Naive thymus-derived CD4-positive, alpha-beta T cell (primary cell): Measurements from ENCODE around the gene AHI1. TPM values are rescaled to one million over a fixed set of nuclear protein-coding genes. Genes with fewer than 3 reads are reported as not detected.

Experiments used
- ATAC-seq: fragments of 150-1000 bp; cut with Tn5 transposase; 2 replicates; pipeline ENCODE4 v1.10.0; 2021; ENCODE audit warnings: mild to moderate bottlenecking, moderate library complexity
- CTCF ChIA-PET: fragments of 350-600 bp; sonication (Branson Sonifier 250); formaldehyde crosslinking; loops from one replicate; lab custom pipeline; 2021; ENCODE audit warnings: antibody characterized with exemption; lab: Charles Lee
- POLR2A ChIA-PET: fragments of 350-600 bp; sonication (Branson Sonifier 250); formaldehyde crosslinking; loops from one replicate; lab custom pipeline; 2021; ENCODE audit warnings: antibody characterized with exemption, inconsistent platforms; lab: Charles Lee
- DNase-seq, 9 donors: peaks; one replicate each; pipeline versions ENCODE4 v3.0.0 to v3.0.0-alpha.2; 2020 to 2022; ENCODE audit warnings: mixed read lengths in 1 of 9
- H3K27ac ChIP-seq: one replicate; pipeline ENCODE4 v1.7.0; 2013; ENCODE audit warnings: mild to moderate bottlenecking, low read depth, low read length, moderate library complexity
- H3K27me3 ChIP-seq, 2 donors: one replicate each; pipeline ENCODE4 v1.7.0; 2013; ENCODE audit warnings: low read length in 2 of 2, mild to moderate bottlenecking in 2 of 2, moderate library complexity in 2 of 2; ENCODE audit not compliant: control insufficient read depth in 2 of 2, insufficient read depth in 2 of 2
- H3K36me3 ChIP-seq, 3 experiments: 1 replicate in 2 of 3; 2 replicates in 1 of 3; pipeline ENCODE4 v1.7.0; 2013; ENCODE audit warnings: low read length in 3 of 3, mild to moderate bottlenecking in 3 of 3, moderate library complexity in 1 of 3; ENCODE audit not compliant: insufficient read depth in 3 of 3, control insufficient read depth in 2 of 3
- H3K4me1 ChIP-seq, 2 donors: one replicate each; pipeline ENCODE4 v1.7.0; 2013; ENCODE audit warnings: low read length in 2 of 2, mild to moderate bottlenecking in 2 of 2, moderate library complexity in 1 of 2; ENCODE audit not compliant: control insufficient read depth in 2 of 2, insufficient read depth in 2 of 2
- H3K4me3 ChIP-seq: 2 replicates; pipeline ENCODE4 v1.7.0; 2013; ENCODE audit warnings: mild to moderate bottlenecking, low read length
- H3K9me3 ChIP-seq, 3 experiments: 1 replicate in 2 of 3; 2 replicates in 1 of 3; pipeline ENCODE4 v1.7.0; 2013; ENCODE audit warnings: low read length in 3 of 3; ENCODE audit not compliant: control insufficient read depth in 2 of 3
- H3K27ac Mint-ChIP-seq, 9 donors: one replicate each; pipeline ENCODE4 v1.8.0; 2020 to 2022; ENCODE audit warnings: mixed read lengths in 9 of 9, mild to moderate bottlenecking in 8 of 9, moderate library complexity in 5 of 9, inconsistent platforms in 2 of 9
- H3K27me3 Mint-ChIP-seq, 5 donors: one replicate each; pipeline ENCODE4 v1.8.0; 2021 to 2022; ENCODE audit warnings: mixed read lengths in 5 of 5, mild to moderate bottlenecking in 1 of 5
- H3K36me3 Mint-ChIP-seq, 5 donors: one replicate each; pipeline ENCODE4 v1.8.0; 2020 to 2022; ENCODE audit warnings: mixed read lengths in 5 of 5, mild to moderate bottlenecking in 3 of 5, inconsistent platforms in 1 of 5
- H3K4me1 Mint-ChIP-seq, 7 donors: one replicate each; pipeline ENCODE4 v1.8.0; 2020 to 2022; ENCODE audit warnings: mixed read lengths in 7 of 7, mild to moderate bottlenecking in 3 of 7, inconsistent platforms in 1 of 7
- H3K4me3 Mint-ChIP-seq, 10 donors: one replicate each; pipeline ENCODE4 v1.8.0; 2020 to 2022; ENCODE audit warnings: mild to moderate bottlenecking in 10 of 10, mixed read lengths in 10 of 10, moderate library complexity in 6 of 10, inconsistent platforms in 2 of 10
- H3K9me3 Mint-ChIP-seq, 11 donors: one replicate each; pipeline ENCODE4 v1.8.0; 2020 to 2022; ENCODE audit warnings: mixed read lengths in 11 of 11, mild to moderate bottlenecking in 4 of 11, inconsistent platforms in 1 of 11, moderate library complexity in 1 of 11
- intact Hi-C, 2 donors: fragments of 100-400 bp; cut with micrococcal nuclease; formaldehyde crosslinking; loops; one replicate each; pipeline ENCODE4 v1.15.1; 2023
- polyA plus RNA-seq, 2 donors: library from polyadenylated mRNA; unstranded; fragments of 300-500 nt; fragmentation: Illumina TruSeq; gene quantifications; one replicate each; pipeline ENCODE4 v1.2.3, GENCODE V29; 2021
- total RNA-seq, 6 experiments: library from RNA in 5 of 6; stranded (reverse) in 5 of 6; gene quantifications; 1 replicate in 5 of 6; 2 replicates in 1 of 6; pipeline ENCODE4 v1.2.3 and lab custom pipeline; 2021 to 2026

AHI1 gene
- total and polyA plus RNA-seq, 7 experiments from 2014 or later = 1.9 to 31.3 (median 13.3) TPM

DNA sequence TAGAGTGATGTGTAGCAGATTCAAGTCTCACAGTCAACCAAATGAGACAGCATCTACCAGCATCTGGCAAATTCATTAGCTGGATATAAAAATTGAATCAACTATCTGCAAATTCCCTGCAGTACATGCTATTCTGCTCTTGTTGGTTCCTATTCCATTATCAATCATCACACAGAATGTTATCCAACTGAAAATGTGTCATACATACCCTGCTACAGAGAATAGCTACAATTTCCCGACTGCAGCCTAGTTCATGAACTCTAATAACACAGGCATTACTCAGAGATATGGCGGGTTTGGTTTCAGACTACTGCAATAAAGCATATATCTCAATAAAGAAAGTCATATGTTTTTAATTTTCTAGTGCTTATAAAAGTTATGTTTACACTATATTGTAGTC lies 78.4 kb downstream of the AHI1 start:
- POLR2A ChIA-PET = no interaction called here
- no peak overlapping the region for H3K4me3 ChIP-seq
- ATAC-seq = no peak
- H3K27me3 ChIP-seq = no peaks in the 10 kb centered on the region
- intact Hi-C loops = no loop called here
- no peak overlapping the region for H3K27ac ChIP-seq
- no peaks in the 10 kb centered on the region for H3K9me3 ChIP-seq
- H3K36me3 ChIP-seq = no peaks in the 10 kb centered on the region
- Mint-ChIP-seq H3K27ac (no peak overlapping the region), H3K4me3 (no peak overlapping the region), H3K9me3 (no peaks in the 10 kb centered on the region), H3K4me1 (peaks cover 0 to 5% (median 0%) of the 10 kb centered on the region in 7 donors), H3K36me3 (peaks cover 0 to 17% (median 0%) of the 10 kb centered on the region in 5 donors), H3K27me3 (no peaks in the 10 kb centered on the region)
- H3K4me1 ChIP-seq = no peaks in the 10 kb centered on the region
- CTCF ChIA-PET = interaction anchor here (1.0 kb wide), 1 partner anchor 20 kb away, joined by 3 read pairs; no protein-coding TSS in a partner anchor
- DNase-seq = no peak

- Mint-ChIP-seq H3K27me3 (no peaks in the 10 kb centered on the region), H3K9me3 (no peaks in the 10 kb centered on the region), H3K4me3 (no peak overlapping the region), H3K36me3 (peaks cover 0 to 17% (median 0%) of the 10 kb centered on the region in 5 donors), H3K4me1 (peaks cover 0 to 4% (median 0%) of the 10 kb centered on the region in 7 donors), H3K27ac (no peak overlapping the region)
- Histone ChIP-seq H3K27ac (no peak overlapping the region), H3K27me3 (no peaks in the 10 kb centered on the region), H3K9me3 (no peaks in the 10 kb centered on the region), H3K4me3 (no peak overlapping the region), H3K36me3 (no peaks in the 10 kb centered on the region), H3K4me1 (no peaks in the 10 kb centered on the region)
- CTCF ChIA-PET = interaction anchor here (0.5 to 1.0 kb wide), 2 partner anchors 21 to 671 kb away, joined by 3 read pairs; no protein-coding TSS in a partner anchor
- ATAC-seq (no peak), DNase-seq (no peak)
- intact Hi-C loops = no loop called here
- POLR2A ChIA-PET = no interaction called here
These were observed 79.3 kb downstream of the AHI1 start for GRCh38 chr6:135418040-135418760.

- intact Hi-C loops = no loop called here
- Mint-ChIP-seq H3K27me3 (no peaks in the 10 kb centered on the region), H3K4me1 (peaks cover 0 to 7% (median 0%) of the 10 kb centered on the region in 7 donors), H3K27ac (no peak overlapping the region), H3K9me3 (no peaks in the 10 kb centered on the region), H3K36me3 (peaks cover 0 to 14% (median 0%) of the 10 kb centered on the region in 5 donors), H3K4me3 (no peak overlapping the region)
- ATAC-seq = no peak
- ChIA-PET CTCF (no interaction called here), POLR2A (interaction anchor here (0.6 kb wide), 1 partner anchor 370 kb away, joined by 3 read pairs; no protein-coding TSS in a partner anchor)
- Histone ChIP-seq H3K4me1 (no peaks in the 10 kb centered on the region), H3K9me3 (no peaks in the 10 kb centered on the region), H3K27me3 (no peaks in the 10 kb centered on the region), H3K36me3 (no peaks in the 10 kb centered on the region), H3K4me3 (no peak overlapping the region), H3K27ac (no peak overlapping the region)
- no peak for DNase-seq
These were observed 84.8 kb downstream of the AHI1 start for GRCh38 chr6:135412761-135413160.

DNA sequence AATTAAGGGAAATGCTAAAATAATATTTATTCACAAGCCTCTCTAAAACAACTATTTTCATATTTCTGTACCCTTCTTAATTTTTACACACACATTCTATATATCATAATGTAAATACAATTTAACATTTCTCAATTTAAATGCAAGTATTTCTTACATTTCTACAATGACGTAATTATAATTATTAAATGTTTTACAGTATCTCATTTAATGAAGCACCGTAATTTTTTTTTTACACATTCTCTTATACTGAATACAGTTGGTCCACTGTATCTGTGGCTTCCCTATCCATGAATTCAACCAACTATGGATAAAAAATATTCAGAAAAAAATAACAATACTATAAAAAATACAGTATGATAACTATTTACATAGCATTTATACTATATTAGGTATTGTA lies 85.7 kb downstream of the AHI1 start:
- Mint-ChIP-seq H3K9me3 (no peaks in the 10 kb centered on the region), H3K4me1 (peaks cover 0 to 7% (median 0%) of the 10 kb centered on the region in 7 donors), H3K4me3 (no peak overlapping the region), H3K27ac (no peak overlapping the region), H3K36me3 (peaks cover 0 to 14% (median 0%) of the 10 kb centered on the region in 5 donors), H3K27me3 (no peaks in the 10 kb centered on the region)
- ChIA-PET CTCF (no interaction called here), POLR2A (no interaction called here)
- DNase-seq (no peak), ATAC-seq (no peak)
- Histone ChIP-seq H3K27me3 (no peaks in the 10 kb centered on the region), H3K4me3 (no peak overlapping the region), H3K4me1 (no peaks in the 10 kb centered on the region), H3K36me3 (no peaks in the 10 kb centered on the region), H3K9me3 (no peaks in the 10 kb centered on the region), H3K27ac (no peak overlapping the region)
- intact Hi-C loops = no loop called here

DNA sequence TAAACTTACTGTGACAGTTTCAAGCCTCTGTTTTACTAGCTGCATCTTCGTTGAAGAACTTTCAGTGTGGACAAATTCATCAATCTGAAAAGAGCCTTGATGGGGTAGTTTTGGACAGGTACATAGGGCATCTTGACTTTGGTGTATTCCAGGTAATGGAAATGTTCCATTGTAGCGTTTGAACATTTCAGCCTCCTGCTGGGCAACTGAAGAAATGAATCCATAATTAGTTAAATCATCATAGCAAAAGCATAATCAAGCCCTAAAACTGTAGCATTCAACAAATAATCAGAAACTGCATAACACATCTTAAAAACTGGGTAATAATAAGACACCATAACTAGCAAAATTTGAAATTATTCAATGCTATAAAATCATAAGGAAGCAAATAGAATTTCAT lies 86.2 kb downstream of the AHI1 start:
- intact Hi-C loops = no loop called here
- H3K27me3 ChIP-seq = no peaks in the 10 kb centered on the region
- CTCF ChIA-PET = no interaction called here
- POLR2A ChIA-PET = no interaction called here
- no peak overlapping the region for H3K27ac ChIP-seq
- H3K36me3 ChIP-seq = no peaks in the 10 kb centered on the region
- no peaks in the 10 kb centered on the region for H3K4me1 ChIP-seq
- H3K4me1 Mint-ChIP-seq = peaks cover 0 to 7% (median 0%) of the 10 kb centered on the region in 7 donors
- no peaks in the 10 kb centered on the region for H3K9me3 Mint-ChIP-seq
- H3K4me3 ChIP-seq = no peak overlapping the region
- H3K4me3 Mint-ChIP-seq = no peak overlapping the region
- no peak overlapping the region for H3K27ac Mint-ChIP-seq
- no peaks in the 10 kb centered on the region for H3K9me3 ChIP-seq
- peaks cover 0 to 14% (median 0%) of the 10 kb centered on the region in 5 donors for H3K36me3 Mint-ChIP-seq
- no peak for ATAC-seq
- no peak for DNase-seq
- H3K27me3 Mint-ChIP-seq = no peaks in the 10 kb centered on the region

DNA sequence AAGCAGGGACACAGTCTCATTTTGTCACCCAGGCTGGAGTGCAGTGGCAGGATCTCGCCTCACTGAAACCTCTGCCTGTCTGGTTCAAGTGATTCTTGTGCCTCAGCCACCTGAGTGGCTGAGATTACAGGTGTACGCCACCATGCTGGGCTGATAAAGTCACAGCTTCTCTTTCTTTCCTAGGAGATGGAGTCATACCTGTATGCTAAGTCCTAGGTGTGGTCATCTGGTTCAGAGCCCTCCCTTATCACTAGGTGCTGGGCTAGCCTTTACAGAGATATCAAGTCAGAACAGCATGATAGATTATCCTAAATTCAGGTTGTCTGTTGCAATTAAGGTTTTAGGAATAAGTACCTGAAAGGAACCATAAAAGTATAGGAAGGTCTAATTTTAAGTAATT lies 86.7 kb downstream of the AHI1 start:
- peaks cover 0 to 7% (median 0%) of the 10 kb centered on the region in 7 donors for H3K4me1 Mint-ChIP-seq
- peaks cover 0 to 14% (median 0%) of the 10 kb centered on the region in 5 donors for H3K36me3 Mint-ChIP-seq
- no peak overlapping the region for H3K4me3 Mint-ChIP-seq
- Histone ChIP-seq H3K4me3 (no peak overlapping the region), H3K9me3 (no peaks in the 10 kb centered on the region), H3K27me3 (no peaks in the 10 kb centered on the region), H3K36me3 (no peaks in the 10 kb centered on the region), H3K4me1 (no peaks in the 10 kb centered on the region), H3K27ac (no peak overlapping the region)
- no peak overlapping the region for H3K27ac Mint-ChIP-seq
- no peaks in the 10 kb centered on the region for H3K27me3 Mint-ChIP-seq
- no peaks in the 10 kb centered on the region for H3K9me3 Mint-ChIP-seq
- intact Hi-C loops = no loop called here
- CTCF ChIA-PET = no interaction called here
- ATAC-seq (no peak), DNase-seq (no peak)
- POLR2A ChIA-PET = no interaction called here

DNA sequence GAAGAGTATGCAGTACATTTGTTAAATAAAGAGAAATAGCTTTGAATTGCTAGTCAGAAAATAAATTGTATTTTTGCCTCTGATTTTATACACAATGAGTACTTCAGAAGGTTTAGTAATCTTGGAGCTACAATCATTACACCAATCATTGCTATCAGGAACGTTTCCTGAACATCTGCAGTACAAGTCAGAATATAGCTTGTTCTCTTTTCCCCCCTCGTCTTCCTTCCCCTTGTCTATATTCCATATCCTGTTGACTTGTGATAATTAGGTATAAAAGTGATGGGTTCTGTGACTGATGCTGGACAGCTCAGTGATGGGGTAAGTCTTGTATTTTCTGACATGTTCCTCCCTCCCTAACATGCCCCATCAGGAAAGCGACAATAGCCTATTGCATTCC lies 94.0 kb downstream of the AHI1 start:
- POLR2A ChIA-PET = no interaction called here

More for the DNA sequence above, 94.0 kb downstream of the AHI1 start:
- Mint-ChIP-seq H3K27ac (no peak overlapping the region), H3K9me3 (no peaks in the 10 kb centered on the region), H3K27me3 (no peaks in the 10 kb centered on the region), H3K36me3 (peaks cover 0 to 36% (median 12%) of the 10 kb centered on the region in 5 donors), H3K4me1 (no peaks in the 10 kb centered on the region), H3K4me3 (no peak overlapping the region)
- H3K4me3 ChIP-seq = no peak overlapping the region
- ATAC-seq = no peak
- DNase-seq = no peak
- intact Hi-C loops = no loop called here
- H3K27me3 ChIP-seq = no peaks in the 10 kb centered on the region
- H3K9me3 ChIP-seq = no peaks in the 10 kb centered on the region
- H3K27ac ChIP-seq = no peak overlapping the region
- no peaks in the 10 kb centered on the region for H3K4me1 ChIP-seq
- CTCF ChIA-PET = no interaction called here
- no peaks in the 10 kb centered on the region for H3K36me3 ChIP-seq
